DMS53 (cell line): Measurements from ENCODE around the gene GPX1.
"Not testable (repeated sequence)": the region's sequence is repeated elsewhere in the genome, so short reads cannot be mapped to it uniquely, and the experiment has no call there.

Source experiments
- DNase-seq: peaks from one replicate; lab custom pipeline; 2025; lab: John Stamatoyannopoulos, UW

Gene GPX1

GRCh38 chr3:49357443-49358216, 523 bp downstream of the GPX1 start:
- peak; percentile 50 for DNase-seq

GRCh38 chr3:49357095-49357442, 1.1 kb downstream of the GPX1 start:
- not testable (repeated sequence) for DNase-seq

GRCh38 chr3:49352890-49353421, 5.2 kb downstream of the GPX1 start:
- DNase-seq, result no peak

- no peak for DNase-seq
Measured at GRCh38 chr3:49352281-49352680, 5.9 kb downstream of the GPX1 start.

- peak; percentile 6 for DNase-seq
Measured at GRCh38 chr3:49351521-49352011, 6.6 kb downstream of the GPX1 start.

- no peak for DNase-seq
Measured at GRCh38 chr3:49349348-49350114, 8.6 kb downstream of the GPX1 start.

GRCh38 chr3:49348361-49348760, 9.8 kb downstream of the GPX1 start:
- DNase-seq, result not testable (repeated sequence)

- DNase-seq, result no peak
Measured at GRCh38 chr3:49346797-49347251, 11.3 kb downstream of the GPX1 start.

GRCh38 chr3:49343163-49343562, 15.0 kb downstream of the GPX1 start:
- DNase-seq, result no peak

GRCh38 chr3:49341996-49342395, 16.2 kb downstream of the GPX1 start:
- no peak for DNase-seq

GRCh38 chr3:49339941-49340800, 18.0 kb downstream of the GPX1 start, which contains the start of gene USP4:
Gene USP4 (minus strand): TSS chr3:49340053. CDS start chr3:49340024, 29 bp downstream.
- DNase-seq, result peak; percentile 91

- DNase-seq, result peak; percentile 52
Measured at GRCh38 chr3:49339581-49339940, 18.6 kb downstream of the GPX1 start.

GRCh38 chr3:49333916-49334633, 24.1 kb downstream of the GPX1 start:
- no peak for DNase-seq

GRCh38 chr3:49333091-49333490, 25.1 kb downstream of the GPX1 start:
- DNase-seq, result no peak

- no peak for DNase-seq
Measured at GRCh38 chr3:49329186-49329585, 29.0 kb downstream of the GPX1 start.

GRCh38 chr3:49328350-49328749, 29.8 kb downstream of the GPX1 start:
- DNase-seq, result not testable (repeated sequence)

GRCh38 chr3:49327485-49327884, 30.7 kb downstream of the GPX1 start:
- DNase-seq, result peak; percentile 4

GRCh38 chr3:49324768-49325167, 33.4 kb downstream of the GPX1 start:
- DNase-seq, result no peak

- DNase-seq, result no peak
Measured at GRCh38 chr3:49316696-49317457, 41.3 kb downstream of the GPX1 start.

- no peak for DNase-seq
Measured at GRCh38 chr3:49313896-49314688, 44.1 kb downstream of the GPX1 start.
